Caco-2 (cell line): Measurements from ENCODE around the gene TMEM132D. TPM values are rescaled to one million over a fixed set of nuclear protein-coding genes. Genes with fewer than 3 reads are reported as not detected.

Source experiments
- BruUV-seq: library from RNA; stranded (reverse); fragments of 400-500 nt; replicated peaks from 2 replicates; lab custom pipeline; 2021; lab: Mats Ljungman, UMichigan
- CTCF ChIA-PET: fragments of 300-600 bp; sonication (Branson Sonifier 250); formaldehyde crosslinking; loops from one replicate; lab custom pipeline; 2022; ENCODE audit warnings: antibody characterized with exemption; lab: Charles Lee
- POLR2A ChIA-PET: fragments of 300-600 bp; sonication (Branson Sonifier 250); formaldehyde crosslinking; loops from one replicate; lab custom pipeline; 2022; ENCODE audit warnings: antibody characterized with exemption; lab: Charles Lee
- DNase-seq, 2 experiments: peaks; one replicate each; pipeline versions ENCODE4 v3.0.0 to v3.0.0-alpha.2; 2020 to 2022
- H3K27me3 ChIP-seq: replicated peaks from 2 replicates; pipeline ENCODE4 v1.6.0; 2011; ENCODE audit warnings: low read length; ENCODE audit not compliant: control insufficient read depth, insufficient read depth
- H3K36me3 ChIP-seq: 2 replicates; pipeline ENCODE4 v1.5.1; 2011; ENCODE audit warnings: low read length; ENCODE audit not compliant: control insufficient read depth, insufficient read depth
- H3K4me1 ChIP-seq: fragments of 250-450 bp; sonication (Bioruptor Pico); 2 replicates; pipeline ENCODE4 v1.5.1; 2020; ENCODE audit warnings: mild to moderate bottlenecking
- H3K4me3 ChIP-seq: 2 replicates; pipeline ENCODE4 v1.5.1; 2011; ENCODE audit warnings: low read depth, mild to moderate bottlenecking, control low read depth, low read length
- H3K9me3 ChIP-seq: fragments of 250-450 bp; sonication (Bioruptor Pico); 2 replicates; pipeline ENCODE4 v1.5.1; 2020; ENCODE audit warnings: mild to moderate bottlenecking, moderate library complexity
- H3K27ac Mint-ChIP-seq: one replicate; pipeline ENCODE4 v1.8.0; 2022; ENCODE audit warnings: mixed read lengths; ENCODE audit not compliant: unreplicated experiment
- H3K27me3 Mint-ChIP-seq: one replicate; pipeline ENCODE4 v1.8.0; 2022; ENCODE audit warnings: mixed read lengths; ENCODE audit not compliant: insufficient read depth, unreplicated experiment
- H3K36me3 Mint-ChIP-seq: one replicate; pipeline ENCODE4 v1.8.0; 2022; ENCODE audit warnings: mild to moderate bottlenecking, mixed read lengths; ENCODE audit not compliant: insufficient read depth, unreplicated experiment
- H3K4me1 Mint-ChIP-seq: one replicate; pipeline ENCODE4 v1.8.0; 2022; ENCODE audit warnings: low read depth, mixed read lengths; ENCODE audit not compliant: unreplicated experiment
- H3K4me3 Mint-ChIP-seq: one replicate; pipeline ENCODE4 v1.8.0; 2022; ENCODE audit warnings: mild to moderate bottlenecking, moderate library complexity, mixed read lengths; ENCODE audit not compliant: unreplicated experiment
- H3K9me3 Mint-ChIP-seq: one replicate; pipeline ENCODE4 v1.8.0; 2022; ENCODE audit warnings: mixed read lengths; ENCODE audit not compliant: unreplicated experiment
- CTCF ChIP-seq, 2 experiments: fragments of 200-600 bp in 1 of 2; IDR thresholded peaks; 1 replicate in 1 of 2; 2 replicates in 1 of 2; pipeline versions ENCODE4 v1.5.1 to v1.8.0; 2011 to 2022; ENCODE audit warnings: antibody characterized with exemption in 1 of 2, control low read depth in 1 of 2, inconsistent platforms in 1 of 2, low read depth in 1 of 2, low read length in 1 of 2, mild to moderate bottlenecking in 1 of 2, moderate library complexity in 1 of 2; ENCODE audit not compliant: insufficient read depth in 1 of 2, severe bottlenecking in 1 of 2, unreplicated experiment in 1 of 2
- intact Hi-C: fragments of 100-400 bp; cut with micrococcal nuclease; formaldehyde crosslinking; loops from one replicate; pipeline ENCODE4 v1.10.0; 2022; ENCODE audit not compliant: unreplicated experiment
- total RNA-seq: library from RNA; stranded (reverse); gene quantifications from 2 replicates; pipeline ENCODE4 v1.2.3, GENCODE V29; 2022

Gene TMEM132D
- total RNA-seq, 1 experiment from 2014 or later, result not detected

DNA sequence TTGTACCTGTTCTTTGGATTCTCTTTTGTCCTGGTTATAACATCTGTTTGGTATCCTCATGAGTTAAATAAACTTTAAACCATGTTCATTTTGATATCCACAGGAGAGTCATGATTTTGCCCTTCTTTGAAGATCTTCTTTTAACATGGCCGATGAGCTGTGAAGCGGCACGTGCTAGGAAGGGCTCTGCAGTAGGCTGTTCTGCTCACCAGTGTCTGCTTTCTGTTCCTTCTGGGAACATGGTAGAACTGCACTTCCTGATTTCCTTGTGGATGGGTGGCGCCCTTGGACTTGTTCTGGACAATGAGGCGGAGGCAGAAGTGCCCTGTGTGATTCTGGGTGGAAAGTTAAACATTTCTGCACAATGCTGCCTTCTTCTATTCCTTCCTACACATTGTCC, 138.1 kb downstream of the TMEM132D start:
- ChIA-PET CTCF (no interaction called here), POLR2A (no interaction called here)
- TF ChIP-seq CTCF (IDR thresholded peaks at IDR 0.05; ENCODE audit: insufficient read depth in 1 of 2, low read depth in 1 of 2, low read length in 1 of 2, severe bottlenecking in 1 of 2, unreplicated experiment in 1 of 2), result no peak
- intact Hi-C loops, result no loop called here
- H3K27ac Mint-ChIP-seq, result no peak overlapping the region
- no peaks in the 10 kb centered on the region for H3K27me3 ChIP-seq
- H3K4me3 ChIP-seq, result no peak overlapping the region
- no peaks in the 10 kb centered on the region for H3K36me3 Mint-ChIP-seq
- H3K9me3 Mint-ChIP-seq, result peaks cover 23% of the 10 kb centered on the region
- H3K4me3 Mint-ChIP-seq, result no peak overlapping the region
- BruUV-seq, result no TSS peak
- H3K4me1 ChIP-seq, result no peaks in the 10 kb centered on the region
- no peak for DNase-seq
- H3K4me1 Mint-ChIP-seq, result no peaks in the 10 kb centered on the region
- H3K27me3 Mint-ChIP-seq, result no peaks in the 10 kb centered on the region
- H3K9me3 ChIP-seq, result peaks cover 8% of the 10 kb centered on the region; the same call in 1 of the 2 replicates
- no peaks in the 10 kb centered on the region for H3K36me3 ChIP-seq

GRCh38 chr12:129762436-129762835, 141.4 kb downstream of the TMEM132D start:
- no peaks in the 10 kb centered on the region for H3K36me3 ChIP-seq
- POLR2A ChIA-PET, result no interaction called here
- H3K27ac Mint-ChIP-seq, result no peak overlapping the region
- no peaks in the 10 kb centered on the region for H3K27me3 ChIP-seq
- H3K4me3 ChIP-seq, result no peak overlapping the region
- no peaks in the 10 kb centered on the region for H3K36me3 Mint-ChIP-seq
- H3K9me3 Mint-ChIP-seq, result peaks cover 17% of the 10 kb centered on the region
- H3K27me3 Mint-ChIP-seq, result peaks cover 3% of the 10 kb centered on the region
- peaks cover 8% of the 10 kb centered on the region; the same call in 1 of the 2 replicates for H3K9me3 ChIP-seq
- H3K4me3 Mint-ChIP-seq, result no peak overlapping the region
- CTCF ChIA-PET, result no interaction called here
- H3K4me1 Mint-ChIP-seq, result no peaks in the 10 kb centered on the region
- BruUV-seq, result no TSS peak
- no peak for TF ChIP-seq CTCF (IDR thresholded peaks at IDR 0.05; ENCODE audit: insufficient read depth in 1 of 2, low read depth in 1 of 2, low read length in 1 of 2, severe bottlenecking in 1 of 2, unreplicated experiment in 1 of 2)
- intact Hi-C loops, result no loop called here
- no peak for DNase-seq
- no peaks in the 10 kb centered on the region for H3K4me1 ChIP-seq

DNA sequence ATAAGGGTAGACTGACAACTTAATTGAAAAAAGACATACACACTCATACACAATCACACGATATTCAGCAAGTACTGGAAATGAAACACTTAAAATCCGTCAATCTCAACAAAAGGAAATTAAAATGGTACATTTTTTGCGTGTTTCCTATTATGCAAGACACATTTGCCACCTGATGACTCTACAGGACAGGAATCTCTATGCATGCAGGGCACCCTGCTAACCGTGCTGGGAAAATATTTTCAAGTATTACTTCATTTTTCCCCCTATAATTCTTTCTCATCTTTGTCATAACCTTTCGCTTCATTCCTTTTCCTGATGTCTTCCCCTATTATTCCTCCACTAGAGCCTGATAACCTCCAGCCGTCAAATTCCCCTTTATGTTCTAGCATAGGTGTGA, 150.2 kb downstream of the TMEM132D start:
- H3K4me1 Mint-ChIP-seq, result no peaks in the 10 kb centered on the region
- H3K4me3 ChIP-seq, result no peak overlapping the region
- H3K9me3 Mint-ChIP-seq, result no peaks in the 10 kb centered on the region
- BruUV-seq, result no TSS peak
- ChIA-PET CTCF (no interaction called here), POLR2A (no interaction called here)
- H3K4me1 ChIP-seq, result no peaks in the 10 kb centered on the region
- no peak overlapping the region for H3K4me3 Mint-ChIP-seq
- no peaks in the 10 kb centered on the region for H3K36me3 ChIP-seq
- H3K27me3 Mint-ChIP-seq, result peaks cover 6% of the 10 kb centered on the region
- no peaks in the 10 kb centered on the region for H3K9me3 ChIP-seq
- H3K27ac Mint-ChIP-seq, result no peak overlapping the region
- no peaks in the 10 kb centered on the region for H3K27me3 ChIP-seq
- intact Hi-C loops, result no loop called here
- TF ChIP-seq CTCF (IDR thresholded peaks at IDR 0.05; ENCODE audit: insufficient read depth in 1 of 2, low read depth in 1 of 2, low read length in 1 of 2, severe bottlenecking in 1 of 2, unreplicated experiment in 1 of 2), result no peak
- DNase-seq, result no peak
- no peaks in the 10 kb centered on the region for H3K36me3 Mint-ChIP-seq
